ENCODE data around the gene CLTCL1. TPM values are rescaled to one million over a fixed set of nuclear protein-coding genes. Genes with fewer than 3 reads are reported as not detected.

Gene CLTCL1
- total and polyA plus RNA-seq, 9 of the 15 experiments (the other 6 are each of a cell fraction or from before 2014, with no cell fraction given): 1.1 to 11.7 (median 5.0) TPM

DNA sequence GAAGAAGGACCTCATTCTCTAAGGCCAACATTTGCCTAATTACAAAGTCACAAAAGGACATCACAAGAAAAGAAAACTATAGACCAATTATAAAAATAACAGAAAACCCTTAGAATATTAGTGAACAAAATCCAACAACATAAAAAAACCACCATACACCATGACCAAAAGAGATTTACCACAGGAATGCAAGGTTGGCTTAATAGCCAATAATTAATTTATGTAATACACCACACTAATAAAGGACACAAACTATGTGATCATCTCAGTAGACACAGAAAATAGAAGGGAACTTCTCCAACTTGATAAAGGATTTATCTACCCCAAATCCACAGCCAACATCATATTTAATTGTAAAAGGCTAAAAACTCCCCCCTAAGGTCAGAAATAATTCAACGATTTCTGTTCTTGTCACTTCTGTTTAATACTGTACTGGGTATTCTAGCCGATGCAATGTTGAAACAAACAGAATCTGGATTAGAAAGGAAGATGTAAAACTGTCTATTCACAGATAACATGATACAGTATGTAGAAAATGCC, 24.9 kb downstream of the CLTCL1 start (continued):
- TF ChIP-seq, protein P1, sequence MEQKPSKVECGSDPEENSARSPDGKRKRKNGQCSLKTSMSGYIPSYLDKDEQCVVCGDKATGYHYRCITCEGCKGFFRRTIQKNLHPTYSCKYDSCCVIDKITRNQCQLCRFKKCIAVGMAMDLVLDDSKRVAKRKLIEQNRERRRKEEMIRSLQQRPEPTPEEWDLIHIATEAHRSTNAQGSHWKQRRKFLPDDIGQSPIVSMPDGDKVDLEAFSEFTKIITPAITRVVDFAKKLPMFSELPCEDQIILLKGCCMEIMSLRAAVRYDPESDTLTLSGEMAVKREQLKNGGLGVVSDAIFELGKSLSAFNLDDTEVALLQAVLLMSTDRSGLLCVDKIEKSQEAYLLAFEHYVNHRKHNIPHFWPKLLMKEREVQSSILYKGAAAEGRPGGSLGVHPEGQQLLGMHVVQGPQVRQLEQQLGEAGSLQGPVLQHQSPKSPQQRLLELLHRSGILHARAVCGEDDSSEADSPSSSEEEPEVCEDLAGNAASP (IDR thresholded peaks at IDR 0.05): no peak
- no peak for TF ChIP-seq HMGXB4 (CRISPR knock-in tag; IDR thresholded peaks at IDR 0.05)
- no peak for TF ChIP-seq TAF7 (tag; IDR thresholded peaks at IDR 0.05)
- TF ChIP-seq ZNF143 (CRISPR knock-in tag; IDR thresholded peaks at IDR 0.05): no peak
- no peak for TF ChIP-seq HMGN3 (IDR thresholded peaks at IDR 0.05; ENCODE audit: borderline replicate concordance, extremely low read depth, insufficient read length, low read depth, low read length)
- no peak for TF ChIP-seq LCOR (CRISPR knock-in tag; IDR thresholded peaks at IDR 0.05)
- TF ChIP-seq BDP1 (IDR thresholded peaks at IDR 0.05; ENCODE audit: insufficient read depth, insufficient read length): no peak
- no peak for TF ChIP-seq CCAR2 (IDR thresholded peaks at IDR 0.05; ENCODE audit: low read depth, low read length)
- no peak for TF ChIP-seq ZNF785 (CRISPR knock-in tag; IDR thresholded peaks at IDR 0.05)
- no peak for TF ChIP-seq POLR2A (conservative IDR thresholded peaks at IDR 0.05)
- no peak for TF ChIP-seq POLR3G (IDR thresholded peaks at IDR 0.05; ENCODE audit: extremely low read depth, insufficient read length, insufficient replicate concordance)
- TF ChIP-seq ZEB2 (IDR thresholded peaks at IDR 0.05): 0 out of 2 replicates have a peak, but pooled peaks have one; percentile 68
- TF ChIP-seq ZNF316 (IDR thresholded peaks at IDR 0.05): 0 out of 2 replicates have a peak, but pooled peaks have one; percentile 12
- TF ChIP-seq MYBL2 (IDR thresholded peaks at IDR 0.05; ENCODE audit: low read depth): no peak
- TF ChIP-seq MYBL2 (CRISPR knock-in tag; IDR thresholded peaks at IDR 0.05; ENCODE audit: borderline replicate concordance): no peak
- no peak for TF ChIP-seq ZNF384 (IDR thresholded peaks at IDR 0.05; ENCODE audit: low read depth, low read length)
- TF ChIP-seq ZFP30 (CRISPR knock-in tag; IDR thresholded peaks at IDR 0.05; ENCODE audit: borderline replicate concordance): no peak
- no peak for TF ChIP-seq CEBPG (CRISPR knock-in tag; IDR thresholded peaks at IDR 0.05)
- TF ChIP-seq CEBPG (tag; conservative IDR thresholded peaks at IDR 0.05 in 1 of 2, IDR thresholded peaks at IDR 0.05 in 1 of 2): 0 out of 4 replicates have a peak, but pooled peaks of 1 of the 2 experiments have one; percentile 42
- no peak for TF ChIP-seq RBBP5 (IDR thresholded peaks at IDR 0.05; ENCODE audit: borderline replicate concordance, insufficient read depth, low read length, poor library complexity, severe bottlenecking)
- no peak for TF ChIP-seq NFIX (CRISPR knock-in tag; IDR thresholded peaks at IDR 0.05; ENCODE audit: low read depth)
- TF ChIP-seq SRSF1 (IDR thresholded peaks at IDR 0.05; ENCODE audit: low read depth, low read length): no peak
- TF ChIP-seq, protein P2, sequence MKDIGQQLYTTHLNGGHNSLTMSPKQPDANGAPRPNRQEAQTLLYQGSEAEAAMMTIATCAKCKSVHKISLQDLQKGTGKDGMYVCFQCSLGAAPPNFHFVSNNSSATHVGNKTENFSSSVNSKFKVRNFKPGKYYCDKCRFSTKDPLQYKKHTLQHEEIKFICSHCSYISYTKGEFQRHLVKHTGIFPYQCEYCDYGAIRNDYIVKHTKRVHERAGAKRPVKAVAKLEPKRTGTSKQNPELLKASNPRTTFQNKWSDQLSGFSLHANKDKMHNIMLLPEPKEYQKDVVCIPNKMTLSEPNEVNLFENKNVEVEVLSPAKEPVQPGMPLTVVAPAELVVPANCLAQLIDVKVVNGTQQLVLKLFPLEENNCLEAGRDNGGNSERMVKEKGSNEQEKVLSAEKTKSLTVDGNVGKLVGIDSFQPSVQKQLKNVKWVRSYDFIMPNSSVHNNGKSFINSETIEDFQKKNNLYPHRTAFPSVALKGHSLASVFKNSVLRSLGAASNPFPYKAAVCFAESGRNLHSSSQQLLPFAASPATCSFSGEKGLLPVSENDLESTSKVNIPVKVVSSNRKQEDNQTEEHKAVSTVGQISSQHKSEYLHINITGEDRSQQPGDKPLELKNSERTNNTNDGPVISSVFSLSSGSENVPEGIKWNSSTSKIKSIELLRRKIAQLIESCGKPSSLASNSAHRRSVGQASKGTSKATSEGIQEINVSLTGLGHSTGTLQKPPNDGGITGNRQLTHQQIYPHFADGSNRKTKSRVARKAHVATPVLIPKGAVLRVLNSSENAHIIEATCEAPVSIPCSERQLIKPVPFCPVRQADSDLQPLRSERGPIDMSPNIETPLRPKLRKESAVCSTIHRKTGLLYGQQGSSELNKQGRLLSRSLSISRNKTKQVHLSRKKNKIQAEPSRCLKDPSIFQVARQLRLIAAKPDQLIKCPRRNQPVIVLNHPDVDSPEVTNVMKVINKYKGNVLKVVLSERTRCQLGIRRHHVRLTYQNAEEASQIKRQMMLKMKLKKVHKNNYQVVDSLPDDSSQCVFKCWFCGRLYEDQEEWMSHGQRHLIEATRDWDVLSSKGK (CRISPR knock-in tag; IDR thresholded peaks at IDR 0.05): 0 out of 2 replicates have a peak, but pooled peaks have one; percentile 52
- TF ChIP-seq SMC3 (conservative IDR thresholded peaks at IDR 0.05; ENCODE audit: insufficient read depth, low read depth, low read length): no peak
